GM23248 (cell line): Measurements from ENCODE around the gene SLC30A10. TPM values are rescaled to one million over a fixed set of nuclear protein-coding genes. Genes with fewer than 3 reads are reported as not detected.
"Not testable (repeated sequence)": the region's sequence is repeated elsewhere in the genome, so short reads cannot be mapped to it uniquely, and the experiment has no call there.

Experiments used
- DNase-seq: peaks from one replicate; pipeline ENCODE4 v3.0.0-alpha.2; 2015
- H2AFZ ChIP-seq: fragments of 200-600 bp; sonication (generic); 2 replicates; pipeline ENCODE4 v1.6.1; 2016; ENCODE audit warnings: antibody characterized with exemption
- H3F3A ChIP-seq: fragments of 200-600 bp; sonication (generic); 2 replicates; pipeline ENCODE4 v1.6.1; 2016; ENCODE audit warnings: mild to moderate bottlenecking, antibody characterized with exemption, mixed run types; ENCODE audit not compliant: insufficient read depth
- H3K27ac ChIP-seq: fragments of 200-600 bp; sonication (generic); 2 replicates; pipeline ENCODE4 v1.5.1; 2016; ENCODE audit warnings: mild to moderate bottlenecking
- H3K27me3 ChIP-seq: fragments of 200-600 bp; sonication (generic); replicated peaks from 2 replicates; pipeline ENCODE4 v1.6.1; 2016; ENCODE audit warnings: mild to moderate bottlenecking; ENCODE audit not compliant: insufficient read depth
- H3K36me3 ChIP-seq: fragments of 200-600 bp; sonication (generic); 2 replicates; pipeline ENCODE4 v1.6.1; 2016; ENCODE audit warnings: low read depth, mild to moderate bottlenecking
- H3K4me1 ChIP-seq: fragments of 200-600 bp; sonication (generic); 2 replicates; pipeline ENCODE4 v1.6.1; 2016; ENCODE audit warnings: mild to moderate bottlenecking; ENCODE audit not compliant: insufficient read depth
- H3K4me2 ChIP-seq: fragments of 200-600 bp; sonication (generic); one replicate; pipeline ENCODE4 v1.6.1; 2016; ENCODE audit warnings: mild to moderate bottlenecking; ENCODE audit not compliant: unreplicated experiment
- H3K4me3 ChIP-seq: fragments of 200-600 bp; sonication (generic); 2 replicates; pipeline ENCODE4 v1.5.1; 2016; ENCODE audit warnings: mild to moderate bottlenecking
- H3K79me2 ChIP-seq: fragments of 200-600 bp; sonication (generic); 2 replicates; pipeline ENCODE4 v1.6.1; 2016; ENCODE audit warnings: mild to moderate bottlenecking; ENCODE audit not compliant: insufficient read depth
- H3K9ac ChIP-seq: fragments of 200-600 bp; sonication (generic); 2 replicates; pipeline ENCODE4 v1.6.1; 2016; ENCODE audit warnings: mild to moderate bottlenecking
- H3K9me2 ChIP-seq: fragments of 200-600 bp; sonication (generic); 2 replicates; pipeline ENCODE4 v1.6.1; 2016; ENCODE audit warnings: mixed run types, mild to moderate bottlenecking, moderate library complexity; ENCODE audit not compliant: insufficient read depth
- H3K9me3 ChIP-seq: fragments of 200-600 bp; sonication (generic); one replicate; pipeline ENCODE4 v1.6.1; 2017; ENCODE audit warnings: low read depth
- H4K20me1 ChIP-seq: fragments of 200-600 bp; sonication (generic); 2 replicates; pipeline ENCODE4 v1.6.0; 2016; ENCODE audit not compliant: insufficient read depth
- EZH2 ChIP-seq: fragments of 200-600 bp; sonication (generic); IDR thresholded peaks from 2 replicates; pipeline ENCODE4 v1.6.1; 2018; ENCODE audit warnings: antibody characterized with exemption, mild to moderate bottlenecking; ENCODE audit not compliant: insufficient read depth, poor library complexity, severe bottlenecking
- EZH2phosphoT487 ChIP-seq: fragments of 200-600 bp; sonication (generic); IDR thresholded peaks from 2 replicates; pipeline ENCODE4 v1.6.1; 2018; ENCODE audit warnings: antibody characterized with exemption, moderate library complexity, mild to moderate bottlenecking, low read depth; ENCODE audit not compliant: insufficient read depth
- WGBS, 2 experiments: methylation state at CpG; one replicate each; pipeline ENCODE4 v1.1.6; 2015 to 2017; ENCODE audit warnings: low lambda C conversion rate in 2 of 2, low coverage in 1 of 2; ENCODE audit errors: missing lambda C conversion rate in 2 of 2; 5-methylcytosine and 5-hydroxymethylcytosine counted together
- in situ Hi-C: fragments of 300-500 bp; cut with MboI; formaldehyde crosslinking; loops from 2 replicates; pipeline ENCODE4 v1.15.0; 2020
- polyA plus RNA-seq: library from polyadenylated mRNA; unstranded; fragments of >200 nt; fragmentation: Nextera tagmentation; extraction: Ambion mirVana; gene quantifications from 2 replicates; pipeline ENCODE4 v1.2.1, GENCODE V29; 2016
- total RNA-seq: library from RNA; depleted of rRNA; stranded (reverse); fragments of >200 nt; shearing (Covaris generic); gene quantifications from 2 replicates; pipeline ENCODE4 v1.2.3, GENCODE V29; 2014

SLC30A10 gene
- total and polyA plus RNA-seq, 2 experiments from 2014 or later = not detected

DNA sequence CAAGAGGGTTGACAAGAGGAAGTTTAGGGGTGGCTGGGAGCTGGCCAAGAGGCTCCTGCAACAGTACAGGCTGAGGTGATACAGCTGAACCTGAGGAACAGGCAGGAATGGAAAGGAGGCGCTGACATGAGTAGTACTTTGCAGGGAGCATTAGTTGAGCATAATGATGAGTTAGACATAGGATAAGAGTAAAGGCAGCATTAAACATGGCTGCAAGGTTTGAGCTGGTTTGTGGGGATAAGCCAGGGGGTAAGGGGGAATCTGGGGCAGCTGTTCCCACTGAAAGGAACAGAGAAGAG is 20.6 kb downstream of the SLC30A10 start:
- 33 to 38% methylated on average over 1 of the region's 1 CpG for WGBS, 2 experiments
- H3K4me2 ChIP-seq = no peak overlapping the region

DNA sequence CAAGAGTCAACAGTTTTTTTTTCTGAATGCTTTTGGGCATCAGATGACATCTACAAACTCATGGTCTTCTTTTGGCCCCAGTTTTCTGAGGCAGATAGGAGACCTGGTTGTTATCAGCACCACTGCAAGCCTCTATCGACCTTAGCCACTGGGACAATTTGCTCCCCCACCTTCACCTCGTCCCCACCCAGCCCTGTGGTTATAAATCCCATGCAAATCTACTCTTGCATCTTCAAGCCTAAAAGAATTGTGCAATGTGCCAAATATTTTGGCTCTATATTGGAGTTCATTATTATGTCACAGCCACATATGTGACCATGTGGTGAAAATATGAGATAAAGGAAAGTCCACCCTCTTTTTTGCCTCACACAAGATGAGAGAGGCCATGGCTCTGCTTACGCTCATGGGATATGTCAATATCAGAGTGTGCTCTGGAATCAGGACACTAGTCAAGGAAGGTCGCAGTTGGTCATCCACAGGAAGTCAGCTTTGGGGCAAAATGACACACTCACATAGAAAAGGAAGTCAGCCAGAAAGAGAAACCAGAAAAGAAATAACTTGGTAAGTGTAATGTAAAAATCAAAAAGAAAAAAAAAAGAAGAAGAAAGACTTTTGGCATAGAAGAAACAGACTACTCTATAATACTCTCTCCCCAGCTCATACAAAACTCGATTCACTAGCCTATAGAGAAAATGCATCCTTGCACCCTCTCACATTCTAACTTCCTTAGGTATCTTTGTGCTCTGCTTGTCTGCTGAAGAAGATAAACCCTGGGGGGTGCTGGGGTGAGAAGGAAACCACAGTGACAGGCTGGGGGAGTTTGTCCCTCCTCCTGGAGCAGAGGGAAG is 21.2 kb downstream of the SLC30A10 start:
- Histone ChIP-seq H2AFZ (no peak overlapping the region), H3K4me2 (no peak overlapping the region), H3F3A (no peaks in the 10 kb centered on the region), H3K4me3 (no peak overlapping the region), H3K36me3 (no peaks in the 10 kb centered on the region), H3K4me1 (no peaks in the 10 kb centered on the region), H3K9me3 (no peaks in the 10 kb centered on the region), H3K79me2 (no peaks in the 10 kb centered on the region), H3K27ac (no peak overlapping the region), H3K27me3 (no peaks in the 10 kb centered on the region), H4K20me1 (no peaks in the 10 kb centered on the region), H3K9ac (no peak overlapping the region), H3K9me2 (no peaks in the 10 kb centered on the region)
- no peak for TF ChIP-seq EZH2
- TF ChIP-seq EZH2phosphoT487 = no peak
- no peak for DNase-seq
- in situ Hi-C loops = no loop called here
- WGBS, 2 experiments = 33 to 35% methylated on average over 5 of the region's 5 CpGs

More for the DNA sequence above, 20.6 kb downstream of the SLC30A10 start:
- Histone ChIP-seq H3K27me3 (no peaks in the 10 kb centered on the region), H3K4me3 (no peak overlapping the region), H2AFZ (no peak overlapping the region), H3K27ac (no peak overlapping the region), H3K79me2 (no peaks in the 10 kb centered on the region), H3K4me1 (no peaks in the 10 kb centered on the region), H3K9ac (no peak overlapping the region), H3K9me2 (no peaks in the 10 kb centered on the region), H3K36me3 (no peaks in the 10 kb centered on the region), H3F3A (no peaks in the 10 kb centered on the region), H3K9me3 (no peaks in the 10 kb centered on the region), H4K20me1 (no peaks in the 10 kb centered on the region)
- TF ChIP-seq EZH2phosphoT487 (no peak), EZH2 (no peak)
- no peak for DNase-seq
- in situ Hi-C loops = no loop called here

DNA sequence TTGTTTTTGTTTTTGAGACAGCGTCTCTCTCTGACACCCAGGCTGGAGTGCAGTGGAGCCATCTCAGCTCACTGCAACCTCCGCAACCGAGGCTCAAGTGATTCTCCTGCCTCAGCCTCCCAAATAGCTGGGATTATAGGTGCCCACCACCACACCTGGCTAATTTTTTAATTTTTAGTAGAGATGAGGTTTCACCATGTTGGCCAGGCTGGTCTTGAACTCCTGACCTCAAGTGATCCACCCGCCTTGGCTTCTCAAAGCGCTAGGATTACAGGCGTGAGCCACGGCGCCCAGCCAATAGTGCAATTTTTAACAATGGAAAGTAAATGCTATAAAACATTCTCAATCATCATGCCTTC is 21.8 kb downstream of the SLC30A10 start:
- WGBS, 2 experiments = 76 to 82% methylated on average over 8 of the region's 8 CpGs
- H3K4me2 ChIP-seq, H3K9me3 ChIP-seq, H4K20me1 ChIP-seq, H3K36me3 ChIP-seq, H3F3A ChIP-seq, in situ Hi-C loops, H2AFZ ChIP-seq, H3K27me3 ChIP-seq, DNase-seq, H3K27ac ChIP-seq, H3K9ac ChIP-seq, H3K4me1 ChIP-seq, H3K79me2 ChIP-seq, H3K4me3 ChIP-seq, H3K9me2 ChIP-seq: not testable (repeated sequence)

DNA sequence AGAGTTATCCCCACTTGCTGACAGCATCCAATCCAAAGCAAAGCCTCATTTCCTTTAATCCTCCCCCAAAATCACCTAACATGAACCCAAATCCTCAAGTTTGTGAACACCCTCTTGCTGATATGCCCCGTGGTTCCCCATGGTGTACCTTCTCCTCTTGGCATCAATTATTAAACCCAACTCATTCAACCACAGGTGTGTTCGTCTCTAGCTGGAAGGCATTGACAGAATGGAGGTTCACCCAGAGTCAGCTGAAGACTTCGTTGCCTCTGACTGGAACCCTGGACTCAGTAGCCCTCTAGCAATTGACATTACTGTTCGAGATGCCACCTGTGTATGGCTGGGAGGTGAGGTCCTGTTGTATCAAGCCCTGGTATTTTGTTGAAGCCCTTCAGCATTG is 22.8 kb downstream of the SLC30A10 start:
- Histone ChIP-seq H3K27me3 (no peaks in the 10 kb centered on the region), H3K36me3 (no peaks in the 10 kb centered on the region), H4K20me1 (no peaks in the 10 kb centered on the region), H3K4me3 (no peak overlapping the region), H2AFZ (no peak overlapping the region), H3F3A (no peaks in the 10 kb centered on the region), H3K9ac (no peak overlapping the region), H3K4me2 (no peak overlapping the region), H3K79me2 (no peaks in the 10 kb centered on the region), H3K4me1 (no peaks in the 10 kb centered on the region), H3K9me3 (no peaks in the 10 kb centered on the region), H3K27ac (no peak overlapping the region), H3K9me2 (no peaks in the 10 kb centered on the region)
- WGBS, 2 experiments = 13 to 25% methylated on average over 4 of the region's 4 CpGs
- in situ Hi-C loops = no loop called here
- TF ChIP-seq EZH2 (no peak), EZH2phosphoT487 (no peak)
- no peak for DNase-seq

DNA sequence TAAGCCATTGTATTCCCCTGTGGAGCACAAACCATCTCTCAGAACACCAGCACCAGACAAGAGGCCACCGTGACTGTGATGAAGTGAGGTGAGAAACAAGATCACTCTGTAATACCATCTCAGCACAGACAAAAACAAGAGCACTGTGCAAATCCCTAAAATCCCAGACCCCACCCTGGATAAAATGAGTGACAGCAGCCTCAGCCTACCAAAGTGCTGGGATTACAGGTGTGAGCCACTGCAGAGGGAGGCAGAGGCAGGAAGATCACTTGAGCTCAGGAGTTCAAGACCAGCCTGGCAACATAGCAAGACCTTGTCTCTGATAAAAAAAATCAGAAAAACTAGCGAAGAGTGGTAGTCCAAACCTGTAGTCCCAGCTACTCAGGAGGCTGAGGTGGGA is 23.4 kb downstream of the SLC30A10 start:
- 19 to 30% methylated on average over 2 of the region's 2 CpGs for WGBS, 2 experiments
- Histone ChIP-seq H4K20me1 (no peaks in the 10 kb centered on the region), H2AFZ (no peak overlapping the region), H3K4me2 (no peak overlapping the region), H3K9ac (no peak overlapping the region), H3K9me3 (no peaks in the 10 kb centered on the region), H3K36me3 (no peaks in the 10 kb centered on the region), H3K9me2 (no peaks in the 10 kb centered on the region), H3K79me2 (no peaks in the 10 kb centered on the region), H3K4me1 (no peaks in the 10 kb centered on the region), H3K27me3 (no peaks in the 10 kb centered on the region), H3F3A (no peaks in the 10 kb centered on the region), H3K4me3 (no peak overlapping the region), H3K27ac (no peak overlapping the region)
- no peak for DNase-seq
- TF ChIP-seq EZH2 (no peak), EZH2phosphoT487 (no peak)
- in situ Hi-C loops = no loop called here
